Right cardiac atrium (tissue), 5 donors: ENCODE results near the gene PROM1. TPM values are rescaled to one million over a fixed set of nuclear protein-coding genes. Genes with fewer than 3 reads are reported as not detected.

Experiments used
- ATAC-seq, 2 donors: fragments of 200-7000 bp; cut with Tn5 transposase; one replicate each; pipeline versions ENCODE4 v1.8.0 to v1.9.1; 2020; ENCODE audit warnings: moderate library complexity in 2 of 2, mild to moderate bottlenecking in 1 of 2
- DNase-seq, 3 donors: peaks; one replicate each; pipeline ENCODE4 v3.0.0-alpha.2; 2020
- H3K27ac ChIP-seq: one replicate; pipeline ENCODE4 v1.5.1; 2013; ENCODE audit warnings: mild to moderate bottlenecking, low read length, control low read depth, moderate library complexity
- H3K27me3 ChIP-seq: one replicate; pipeline ENCODE4 v1.6.1; 2013; ENCODE audit not compliant: control insufficient read depth, insufficient read depth
- H3K4me1 ChIP-seq: one replicate; pipeline ENCODE4 v1.6.1; 2013; ENCODE audit warnings: low read length; ENCODE audit not compliant: control insufficient read depth, insufficient read depth
- H3K4me3 ChIP-seq: one replicate; pipeline ENCODE4 v1.5.1; 2013; ENCODE audit warnings: low read length, control low read depth
- H3K9me3 ChIP-seq: one replicate; pipeline ENCODE4 v1.6.1; 2013; ENCODE audit warnings: low read length; ENCODE audit not compliant: control insufficient read depth
- WGBS: extraction: QIAGEN DNeasy Blood & Tissue Kit; methylation state at CpG from one replicate; pipeline ENCODE4 v1.1.7; 2013; 5-methylcytosine and 5-hydroxymethylcytosine counted together
- intact Hi-C, 4 donors: fragments of 100-400 bp; cut with DNase I; formaldehyde crosslinking; loops; one replicate each; pipeline versions ENCODE4 v1.11.0 to v1.14.0; 2022 to 2023
- polyA plus RNA-seq: library from polyadenylated mRNA; stranded (reverse); fragments of 200-250 nt; gene quantifications from one replicate; pipeline ENCODE4 v1.2.3, GENCODE V29; 2013
- total RNA-seq, 4 donors: library from RNA; stranded (reverse); fragmentation: NEBNext Ultra II Directional; extraction: Animal tissue kit (Norgen Biotek cat#: 25700); gene quantifications; one replicate each; pipeline ENCODE4 v1.2.1, GENCODE V29; 2021
- donor health status: healthy with polysubstance abuse.
- donor health status: DM: no; HTN: yes; CAD: no.
- donor health status: DM: no; HTN: no; CAD: no.
- donor health status: DM: no; HTN: yes; CAD: no; lungs with severe emphysema.
- donor health status: DM: yes; HTN: yes; CAD: no.

Gene PROM1
- total and polyA plus RNA-seq, 5 donors, result 3.2 to 12.3 (median 5.6) TPM

- Histone ChIP-seq H3K27ac (no peak overlapping the region), H3K27me3 (no peaks in the 10 kb centered on the region), H3K9me3 (no peaks in the 10 kb centered on the region), H3K4me3 (no peak overlapping the region), H3K4me1 (no peaks in the 10 kb centered on the region)
- WGBS, result 55% methylated on average over 4 of the region's 4 CpGs
- peak; percentile 24 to 25 for ATAC-seq
- intact Hi-C loops, result loop anchor here in 2 of 4 donors (5.0 kb wide), 2 partner anchors 34 to 39 kb away; no protein-coding TSS in a partner anchor
- no peak for DNase-seq
These were observed 120.2 kb downstream of the PROM1 start for GRCh38 chr4:15963576-15963975.

GRCh38 chr4:15963001-15963451 lies 120.8 kb downstream of the PROM1 start, which contains the start of gene FGFBP2:
Gene FGFBP2 (minus strand): TSS chr4:15963175. CDS start chr4:15963129, 46 bp downstream.
- DNase-seq (peak; percentile 50 to 89 (median 80)), ATAC-seq (peak; percentile 81 to 88)
- Histone ChIP-seq H3K27me3 (no peaks in the 10 kb centered on the region), H3K4me1 (no peaks in the 10 kb centered on the region), H3K9me3 (no peaks in the 10 kb centered on the region), H3K27ac (no peak within 1 kb of the TSS), H3K4me3 (no peak within 1 kb of the TSS)
- 33% methylated on average over 9 of the region's 9 CpGs for whole genome bisulfite sequencing
- intact Hi-C loops, result loop anchor here in 2 of 4 donors (5.0 kb wide), 2 partner anchors 34 to 39 kb away; no protein-coding TSS in a partner anchor

GRCh38 chr4:15961781-15962510 lies 121.9 kb downstream of the PROM1 start:
- Histone ChIP-seq H3K27ac (no peak overlapping the region), H3K27me3 (no peaks in the 10 kb centered on the region), H3K4me3 (no peak overlapping the region), H3K4me1 (no peaks in the 10 kb centered on the region), H3K9me3 (no peaks in the 10 kb centered on the region)
- DNase-seq, result no peak
- 80% methylated on average over 16 of the region's 16 CpGs for WGBS
- peak; percentile 14 to 16 for ATAC-seq
- intact Hi-C loops, result loop anchor here in 2 of 4 donors (5.0 kb wide), 2 partner anchors 35 to 40 kb away; no protein-coding TSS in a partner anchor

- H3K4me3 ChIP-seq, result no peak overlapping the region
- H3K27me3 ChIP-seq, result no peaks in the 10 kb centered on the region
- no peak overlapping the region for H3K27ac ChIP-seq
- ATAC-seq (no peak), DNase-seq (no peak)
- 92% methylated on average over 2 of the region's 2 CpGs for WGBS
- H3K9me3 ChIP-seq, result no peaks in the 10 kb centered on the region
- H3K4me1 ChIP-seq, result no peaks in the 10 kb centered on the region
- intact Hi-C loops, result loop anchor here in 3 of 4 donors (5.0 to 10.0 kb wide), 5 partner anchors 74 to 484 kb away; no protein-coding TSS in a partner anchor
These were observed 125.3 kb downstream of the PROM1 start for GRCh38 chr4:15958562-15958961.

- intact Hi-C loops, result loop anchor here (2.0 to 10.0 kb wide), 7 partner anchors 72 to 482 kb away; no protein-coding TSS in a partner anchor
- Histone ChIP-seq H3K27me3 (no peaks in the 10 kb centered on the region), H3K4me1 (no peaks in the 10 kb centered on the region), H3K27ac (no peak overlapping the region), H3K4me3 (no peak overlapping the region), H3K9me3 (no peaks in the 10 kb centered on the region)
- ATAC-seq, result peak; percentile 90 to 91
- WGBS, result 47% methylated on average over 9 of the region's 9 CpGs
- DNase-seq, result peak; percentile 81 to 92 (median 82)
These were observed 127.5 kb downstream of the PROM1 start for GRCh38 chr4:15956179-15956850.

GRCh38 chr4:15955670-15956069 lies 128.2 kb downstream of the PROM1 start:
- Histone ChIP-seq H3K4me3 (no peak overlapping the region), H3K27ac (no peak overlapping the region), H3K4me1 (no peaks in the 10 kb centered on the region), H3K9me3 (no peaks in the 10 kb centered on the region), H3K27me3 (no peaks in the 10 kb centered on the region)
- intact Hi-C loops, result loop anchor here (2.0 to 10.0 kb wide), 7 partner anchors 71 to 481 kb away; no protein-coding TSS in a partner anchor
- no peak for DNase-seq
- WGBS, result 85% methylated on average over 3 of the region's 3 CpGs
- peak; percentile 11 to 21 for ATAC-seq

- no peak for DNase-seq
- H3K9me3 ChIP-seq, result no peaks in the 10 kb centered on the region
- H3K4me1 ChIP-seq, result no peaks in the 10 kb centered on the region
- ATAC-seq, result no peak
- H3K27me3 ChIP-seq, result no peaks in the 10 kb centered on the region
- intact Hi-C loops, result loop anchor here in 3 of 4 donors (10.0 kb wide), 3 partner anchors 69 to 479 kb away; no protein-coding TSS in a partner anchor
- no peak overlapping the region for H3K4me3 ChIP-seq
- 95% methylated on average over 5 of the region's 5 CpGs for WGBS
- H3K27ac ChIP-seq, result no peak overlapping the region
These were observed 130.2 kb downstream of the PROM1 start for GRCh38 chr4:15953625-15954024.

- intact Hi-C loops, result loop anchor here in 3 of 4 donors (10.0 kb wide), 3 partner anchors 67 to 477 kb away; no protein-coding TSS in a partner anchor
- no peaks in the 10 kb centered on the region for H3K9me3 ChIP-seq
- ATAC-seq (no peak), DNase-seq (no peak)
- no peaks in the 10 kb centered on the region for H3K27me3 ChIP-seq
- H3K4me1 ChIP-seq, result no peaks in the 10 kb centered on the region
- H3K27ac ChIP-seq, result no peak overlapping the region
- H3K4me3 ChIP-seq, result no peak overlapping the region
These were observed 132.0 kb downstream of the PROM1 start for GRCh38 chr4:15951781-15952180.

GRCh38 chr4:15948826-15949225 lies 135.0 kb downstream of the PROM1 start:
- no peak overlapping the region for H3K4me3 ChIP-seq
- intact Hi-C loops, result no loop called here
- 87% methylated on average over 9 of the region's 9 CpGs for WGBS
- DNase-seq (no peak), ATAC-seq (no peak)
- H3K27me3 ChIP-seq, result no peaks in the 10 kb centered on the region
- H3K9me3 ChIP-seq, result no peaks in the 10 kb centered on the region
- no peaks in the 10 kb centered on the region for H3K4me1 ChIP-seq
- H3K27ac ChIP-seq, result no peak overlapping the region

- H3K27me3 ChIP-seq, result no peaks in the 10 kb centered on the region
- intact Hi-C loops, result no loop called here
- no peaks in the 10 kb centered on the region for H3K9me3 ChIP-seq
- DNase-seq (no peak), ATAC-seq (no peak)
- no peak overlapping the region for H3K4me3 ChIP-seq
- no peak overlapping the region for H3K27ac ChIP-seq
- WGBS, result 88% methylated on average over 8 of the region's 8 CpGs
- no peaks in the 10 kb centered on the region for H3K4me1 ChIP-seq
These were observed 136.1 kb downstream of the PROM1 start for GRCh38 chr4:15947684-15948083.

GRCh38 chr4:15945516-15945915 lies 138.3 kb downstream of the PROM1 start:
- WGBS, result 47% methylated on average over 1 of the region's 1 CpG
- Histone ChIP-seq H3K4me3 (no peak overlapping the region), H3K9me3 (no peaks in the 10 kb centered on the region), H3K27ac (no peak overlapping the region), H3K27me3 (no peaks in the 10 kb centered on the region), H3K4me1 (no peaks in the 10 kb centered on the region)
- DNase-seq, result no peak
- ATAC-seq, result no peak
- intact Hi-C loops, result no loop called here
